IgD-negative memory B cell (primary cell): Measurements from ENCODE around the gene KLHL3. TPM values are rescaled to one million over a fixed set of nuclear protein-coding genes. Genes with fewer than 3 reads are reported as not detected.

Experiments
- H3K27ac Mint-ChIP-seq, 3 donors: one replicate each; pipeline ENCODE4 v1.8.0; 2020 to 2022; ENCODE audit warnings: mild to moderate bottlenecking in 3 of 3, mixed read lengths in 3 of 3, moderate library complexity in 1 of 3
- H3K27me3 Mint-ChIP-seq: one replicate; pipeline ENCODE4 v1.8.0; 2021; ENCODE audit warnings: mixed read lengths
- H3K36me3 Mint-ChIP-seq: one replicate; pipeline ENCODE4 v1.8.0; 2020; ENCODE audit warnings: mild to moderate bottlenecking, mixed read lengths
- H3K4me1 Mint-ChIP-seq, 3 donors: one replicate each; pipeline ENCODE4 v1.8.0; 2020 to 2022; ENCODE audit warnings: mixed read lengths in 3 of 3, mild to moderate bottlenecking in 1 of 3
- H3K4me3 Mint-ChIP-seq, 4 donors: one replicate each; pipeline ENCODE4 v1.8.0; 2020 to 2022; ENCODE audit warnings: mild to moderate bottlenecking in 4 of 4, mixed read lengths in 4 of 4, moderate library complexity in 3 of 4
- H3K9me3 Mint-ChIP-seq, 3 donors: one replicate each; pipeline ENCODE4 v1.8.0; 2020 to 2021; ENCODE audit warnings: mixed read lengths in 3 of 3, mild to moderate bottlenecking in 1 of 3
- polyA plus RNA-seq: library from polyadenylated mRNA; unstranded; fragments of 300-500 nt; fragmentation: Illumina TruSeq; gene quantifications from one replicate; pipeline ENCODE4 v1.2.3, GENCODE V29; 2021

Gene KLHL3
- polyA plus RNA-seq, 1 donor from 2014 or later: 0.86 TPM

DNA sequence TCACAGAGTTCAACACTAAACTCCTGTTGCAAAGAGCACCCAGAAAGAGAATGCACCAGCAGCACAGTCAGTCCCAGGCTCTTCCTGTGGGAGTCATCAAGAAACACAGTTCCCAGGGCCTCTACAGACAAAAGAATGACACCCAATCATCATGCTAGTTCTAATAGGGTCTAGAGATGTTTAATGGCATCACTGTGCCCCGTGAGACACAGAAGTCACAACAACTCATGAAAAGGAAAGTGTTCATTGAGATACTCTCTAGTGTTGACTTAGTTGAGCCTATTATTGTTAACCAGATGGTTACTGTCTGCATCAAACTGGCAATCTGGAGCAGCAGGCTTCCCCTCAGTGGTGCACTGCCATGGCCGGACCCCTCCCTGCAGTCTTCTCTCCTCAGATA, 1.6 kb downstream of the KLHL3 start:
- peaks cover 0 to 3% (median 1%) of the 10 kb centered on the region in 3 donors for H3K9me3 Mint-ChIP-seq
- no peak overlapping the region for H3K27ac Mint-ChIP-seq
- peaks cover 0 to 6% (median 0%) of the 10 kb centered on the region in 3 donors for H3K4me1 Mint-ChIP-seq
- peaks cover 2% of the 10 kb centered on the region for H3K36me3 Mint-ChIP-seq
- peaks cover 6% of the 10 kb centered on the region for H3K27me3 Mint-ChIP-seq
- H3K4me3 Mint-ChIP-seq: no peak overlapping the region

DNA sequence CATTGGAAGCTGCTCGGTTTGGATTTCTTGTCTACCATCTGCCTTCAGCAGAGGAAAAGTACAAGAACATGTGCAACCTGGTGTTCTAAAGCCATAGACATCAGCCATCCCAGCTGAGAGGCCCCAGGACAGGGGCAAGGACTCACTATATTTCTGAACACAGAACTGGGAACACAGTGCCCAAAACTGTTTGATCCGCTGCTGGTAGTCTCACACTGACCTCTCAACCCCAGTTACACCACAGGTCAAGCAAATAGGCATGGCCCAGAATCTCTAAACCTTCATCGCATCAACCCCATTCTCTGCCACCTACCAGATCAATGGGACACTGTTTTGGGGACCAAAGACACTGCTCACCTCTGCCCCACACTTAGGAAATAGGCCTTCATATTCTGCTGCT, 2.0 kb downstream of the KLHL3 start:
- peaks cover 6% of the 10 kb centered on the region for H3K27me3 Mint-ChIP-seq
- peaks cover 0 to 3% (median 1%) of the 10 kb centered on the region in 3 donors for H3K9me3 Mint-ChIP-seq
- no peak overlapping the region for H3K4me3 Mint-ChIP-seq
- peaks cover 0 to 6% (median 0%) of the 10 kb centered on the region in 3 donors for H3K4me1 Mint-ChIP-seq
- peaks cover 2% of the 10 kb centered on the region for H3K36me3 Mint-ChIP-seq
- no peak overlapping the region for H3K27ac Mint-ChIP-seq

DNA sequence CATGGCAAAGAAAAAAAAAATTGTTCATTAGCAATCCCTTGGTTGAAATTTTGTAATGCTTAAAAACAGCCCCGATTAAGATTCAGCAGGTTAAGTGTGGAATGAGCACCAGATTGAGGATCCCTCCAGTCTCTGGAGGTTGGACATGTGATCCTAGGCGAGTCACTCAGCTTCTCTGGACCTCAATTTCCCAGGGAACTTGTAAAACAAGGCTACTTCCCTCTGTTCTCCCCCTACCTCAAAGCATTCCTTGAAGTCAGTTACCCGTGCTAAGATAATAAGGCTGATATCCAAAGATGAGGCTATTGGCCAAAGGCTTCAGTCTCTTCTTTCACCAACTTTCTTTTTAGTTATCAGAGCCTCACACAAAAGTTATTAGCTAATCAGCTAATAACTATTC, 2.9 kb downstream of the KLHL3 start:
- Mint-ChIP-seq H3K4me3 (no peak overlapping the region), H3K27ac (no peak overlapping the region), H3K36me3 (peaks cover 2% of the 10 kb centered on the region), H3K27me3 (peaks cover 6% of the 10 kb centered on the region), H3K9me3 (peaks cover 0 to 2% (median 1%) of the 10 kb centered on the region in 3 donors), H3K4me1 (peaks cover 0 to 6% (median 0%) of the 10 kb centered on the region in 3 donors)

DNA sequence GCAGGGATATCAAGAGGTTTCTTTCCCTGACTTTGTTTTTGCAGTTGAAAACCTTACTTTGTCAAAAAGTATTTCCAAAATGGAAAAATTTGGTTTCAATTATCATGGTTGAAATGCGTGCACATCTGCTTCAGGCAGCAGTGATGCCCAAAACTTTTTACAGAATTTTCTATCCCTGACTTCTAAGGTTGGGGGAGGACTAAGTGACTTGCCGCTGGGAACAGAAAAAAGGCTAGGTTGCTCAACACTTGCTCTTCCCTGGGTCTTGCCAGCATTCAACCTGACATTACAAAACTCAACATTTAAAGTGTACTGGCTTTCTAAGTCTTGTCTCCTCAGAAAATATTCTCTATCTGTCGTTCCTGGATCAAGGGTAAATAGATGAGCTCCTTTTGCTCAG, 4.7 kb downstream of the KLHL3 start:
- H3K4me3 Mint-ChIP-seq: no peak overlapping the region
- peaks cover 4% of the 10 kb centered on the region for H3K27me3 Mint-ChIP-seq
- H3K36me3 Mint-ChIP-seq: no peaks in the 10 kb centered on the region

DNA sequence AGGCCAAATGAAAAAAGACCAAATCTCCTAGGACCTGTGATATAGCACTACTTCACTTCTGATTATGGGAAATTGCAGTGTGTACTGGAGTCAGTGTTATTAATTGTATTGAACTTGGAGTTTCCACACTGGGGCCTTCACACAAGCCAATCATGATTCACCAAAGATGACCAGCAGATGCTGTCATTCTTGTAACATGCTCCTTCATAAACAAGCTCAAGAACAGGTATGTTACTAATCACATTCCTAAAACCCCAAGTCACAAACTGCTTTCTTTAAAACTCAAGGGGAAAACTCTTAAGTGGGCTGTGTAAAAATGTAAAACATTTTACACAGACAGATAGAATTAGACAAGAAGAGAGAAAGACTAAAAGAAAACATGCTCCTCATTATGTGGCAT, 5.6 kb downstream of the KLHL3 start:
- no peak overlapping the region for H3K4me3 Mint-ChIP-seq
- H3K4me1 Mint-ChIP-seq: peaks cover 0 to 4% (median 0%) of the 10 kb centered on the region in 3 donors
- no peaks in the 10 kb centered on the region for H3K9me3 Mint-ChIP-seq
- H3K27ac Mint-ChIP-seq: no peak overlapping the region
- peaks cover 4% of the 10 kb centered on the region for H3K27me3 Mint-ChIP-seq
- no peaks in the 10 kb centered on the region for H3K36me3 Mint-ChIP-seq

More for the DNA sequence above, 4.7 kb downstream of the KLHL3 start:
- Mint-ChIP-seq H3K4me1 (peaks cover 0 to 4% (median 0%) of the 10 kb centered on the region in 3 donors), H3K9me3 (no peaks in the 10 kb centered on the region), H3K27ac (no peak overlapping the region)

DNA sequence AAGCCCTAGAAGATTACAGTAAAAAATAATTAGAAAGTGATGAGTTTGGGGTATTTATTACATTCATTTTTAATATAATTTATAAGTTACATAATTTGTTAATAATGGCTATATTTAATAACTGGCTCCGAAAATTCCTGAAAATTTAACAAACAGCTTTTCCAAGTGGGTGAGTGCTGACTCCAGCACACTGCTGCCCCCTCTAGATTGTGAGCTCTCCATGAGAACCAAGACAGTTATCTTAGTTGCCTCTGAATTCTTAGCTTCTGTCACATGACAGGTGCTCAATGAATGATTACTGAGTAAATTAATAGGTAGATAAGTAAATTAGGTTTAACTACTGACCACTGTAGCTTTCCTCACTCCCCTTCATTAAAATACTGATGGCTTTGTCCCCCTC, 7.8 kb downstream of the KLHL3 start:
- Mint-ChIP-seq H3K9me3 (no peaks in the 10 kb centered on the region), H3K4me3 (no peak overlapping the region), H3K27me3 (no peaks in the 10 kb centered on the region), H3K4me1 (no peaks in the 10 kb centered on the region), H3K36me3 (no peaks in the 10 kb centered on the region), H3K27ac (no peak overlapping the region)

DNA sequence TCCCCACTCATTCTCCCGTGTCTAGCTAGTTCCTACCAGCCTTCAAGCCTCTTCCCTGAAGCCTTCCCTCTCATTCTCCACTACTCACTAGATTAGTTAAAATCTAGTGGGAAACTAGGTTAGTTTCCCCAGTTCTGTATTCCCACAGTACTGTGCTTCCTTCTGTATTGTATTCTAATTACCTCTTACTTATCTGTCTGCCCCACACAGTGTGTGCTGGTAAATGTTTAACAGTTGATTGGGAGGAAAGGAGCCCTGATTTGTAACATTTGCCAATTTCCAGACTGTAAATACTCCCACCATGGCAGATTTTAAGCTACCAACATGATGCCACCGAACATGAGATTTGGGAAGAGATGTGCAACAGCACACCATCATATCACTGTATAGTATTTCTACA, 8.3 kb downstream of the KLHL3 start:
- Mint-ChIP-seq H3K27ac (no peak overlapping the region), H3K4me3 (no peak overlapping the region), H3K36me3 (no peaks in the 10 kb centered on the region), H3K4me1 (no peaks in the 10 kb centered on the region), H3K27me3 (no peaks in the 10 kb centered on the region), H3K9me3 (no peaks in the 10 kb centered on the region)

DNA sequence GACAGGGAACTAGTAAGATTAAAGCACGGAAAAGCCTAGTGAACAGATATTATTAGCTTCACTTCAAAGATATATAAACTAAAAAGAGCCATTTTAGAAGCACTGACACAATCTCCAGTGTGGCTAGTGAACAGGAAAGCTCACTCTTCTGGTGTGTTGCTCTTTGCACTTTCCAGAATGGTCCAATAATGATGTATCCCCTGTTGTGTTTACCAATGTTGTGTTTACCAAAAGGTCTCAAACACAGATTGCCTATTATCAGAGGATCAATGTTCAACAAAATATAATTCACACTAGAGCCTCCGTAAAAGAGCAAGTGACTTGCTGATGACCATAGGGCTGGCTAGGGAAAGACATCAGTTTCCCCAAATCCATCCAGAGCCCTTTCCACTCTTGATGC, 11.6 kb downstream of the KLHL3 start:
- Mint-ChIP-seq H3K27me3 (no peaks in the 10 kb centered on the region), H3K36me3 (no peaks in the 10 kb centered on the region), H3K4me1 (no peaks in the 10 kb centered on the region), H3K4me3 (no peak overlapping the region), H3K27ac (no peak overlapping the region), H3K9me3 (no peaks in the 10 kb centered on the region)

DNA sequence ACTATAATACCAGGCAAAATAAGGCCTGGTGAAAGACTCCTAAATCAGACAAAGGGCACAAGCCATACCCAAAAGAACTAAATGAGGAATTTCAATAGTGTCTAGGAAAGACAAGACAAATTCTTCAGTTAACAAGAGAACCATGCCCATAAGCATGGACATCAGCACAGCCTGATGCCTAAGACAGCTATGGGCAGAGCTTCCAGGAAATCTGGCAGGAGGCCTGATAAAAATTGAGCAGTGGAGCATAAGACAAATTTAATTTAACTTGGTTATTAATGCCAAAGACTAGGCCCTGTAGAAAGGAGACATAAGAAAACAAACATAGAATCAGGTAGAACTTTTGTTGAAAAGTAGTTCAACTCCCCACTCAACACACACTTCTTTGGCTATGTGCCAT, 17.3 kb downstream of the KLHL3 start:
- no peaks in the 10 kb centered on the region for H3K4me1 Mint-ChIP-seq
- H3K9me3 Mint-ChIP-seq: peaks cover 0 to 7% (median 0%) of the 10 kb centered on the region in 3 donors
- H3K4me3 Mint-ChIP-seq: no peak overlapping the region
- H3K27me3 Mint-ChIP-seq: no peaks in the 10 kb centered on the region
- peaks cover 3% of the 10 kb centered on the region for H3K36me3 Mint-ChIP-seq
- H3K27ac Mint-ChIP-seq: no peak overlapping the region

DNA sequence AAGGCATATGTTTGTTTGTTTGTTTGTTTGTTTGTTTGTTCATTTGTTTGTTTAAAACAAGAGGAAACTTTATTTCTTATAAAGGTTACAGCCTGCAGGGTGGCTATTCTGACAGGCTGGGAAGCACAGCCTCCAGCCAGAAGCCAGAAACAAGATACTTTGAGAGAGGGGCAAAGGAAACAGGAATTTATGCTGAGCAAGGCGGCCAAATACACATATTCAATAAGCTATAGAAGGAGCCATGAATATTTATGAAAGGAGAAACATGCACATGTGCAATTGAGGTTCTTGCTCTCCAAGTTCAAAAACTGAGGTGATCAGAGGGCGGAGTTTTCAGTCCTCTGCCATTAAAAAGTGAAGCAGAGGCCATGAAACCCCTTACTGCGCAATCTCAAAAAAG, 19.6 kb downstream of the KLHL3 start:
- Mint-ChIP-seq H3K27ac (no peak overlapping the region), H3K36me3 (peaks cover 3% of the 10 kb centered on the region), H3K27me3 (no peaks in the 10 kb centered on the region), H3K4me1 (no peaks in the 10 kb centered on the region), H3K9me3 (peaks cover 0 to 14% (median 6%) of the 10 kb centered on the region in 3 donors), H3K4me3 (no peak overlapping the region)

DNA sequence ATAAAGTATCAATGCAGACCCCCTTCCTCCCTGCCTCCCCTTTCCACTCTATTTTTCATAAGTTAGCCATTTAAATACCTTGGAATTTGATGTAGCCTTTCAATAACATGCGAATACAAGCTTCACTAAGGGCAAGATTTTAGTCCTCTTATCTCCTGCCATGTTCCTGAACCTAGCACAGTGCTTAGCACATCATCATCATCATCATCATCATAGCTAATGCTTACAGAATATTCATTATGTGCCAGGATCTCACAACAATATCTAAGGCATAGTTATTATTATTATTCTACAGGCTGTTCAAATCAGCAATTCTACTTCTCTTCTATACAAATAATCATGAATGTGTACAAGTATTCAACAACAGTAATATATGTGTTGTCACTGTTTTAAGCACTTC, 20.4 kb downstream of the KLHL3 start:
- Mint-ChIP-seq H3K4me3 (no peak overlapping the region), H3K4me1 (no peaks in the 10 kb centered on the region), H3K27me3 (no peaks in the 10 kb centered on the region), H3K36me3 (peaks cover 3% of the 10 kb centered on the region), H3K9me3 (peaks cover 0 to 14% (median 6%) of the 10 kb centered on the region in 3 donors), H3K27ac (no peak overlapping the region)

DNA sequence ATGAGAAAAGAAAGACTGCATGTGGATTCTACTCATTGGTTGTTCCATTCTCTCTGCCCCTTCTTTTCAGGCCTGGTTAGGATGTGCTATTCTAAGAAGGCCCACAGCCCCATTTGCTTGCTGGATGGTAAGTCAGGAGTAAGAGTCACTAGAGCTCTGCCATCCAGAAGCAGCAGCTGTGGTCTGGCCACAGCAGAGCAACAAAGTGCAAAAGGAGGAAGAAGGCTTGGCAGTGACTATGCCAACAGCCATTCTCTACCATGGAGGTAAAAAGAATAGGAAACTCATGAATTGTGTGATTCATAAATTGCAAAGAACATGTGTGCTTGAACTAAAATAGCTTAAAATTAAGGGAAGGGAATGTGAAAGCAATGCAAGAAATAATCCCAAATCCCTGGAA, 20.9 kb downstream of the KLHL3 start:
- no peaks in the 10 kb centered on the region for H3K27me3 Mint-ChIP-seq
- peaks cover 0 to 14% (median 6%) of the 10 kb centered on the region in 3 donors for H3K9me3 Mint-ChIP-seq
- H3K4me3 Mint-ChIP-seq: no peak overlapping the region
- no peak overlapping the region for H3K27ac Mint-ChIP-seq
- H3K36me3 Mint-ChIP-seq: peaks cover 3% of the 10 kb centered on the region
- no peaks in the 10 kb centered on the region for H3K4me1 Mint-ChIP-seq

DNA sequence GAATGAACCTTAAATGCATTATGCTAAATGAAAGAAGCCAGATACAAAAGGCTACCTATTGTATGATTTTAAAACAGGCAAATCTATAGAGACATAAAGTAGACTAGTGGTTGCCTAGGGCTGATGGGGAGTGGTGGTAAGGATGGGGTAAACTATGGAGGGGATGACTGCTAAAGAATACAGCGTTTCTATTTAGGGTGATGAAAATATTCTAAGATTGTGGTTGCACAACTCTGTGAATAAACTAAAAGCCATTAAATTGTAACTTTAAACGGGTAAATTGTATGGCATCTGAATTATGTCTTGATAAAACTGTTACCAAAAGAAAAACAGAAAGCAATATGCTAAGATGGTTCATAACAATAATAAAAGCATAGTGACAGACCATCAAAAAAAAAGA, 21.4 kb downstream of the KLHL3 start:
- Mint-ChIP-seq H3K4me1 (no peaks in the 10 kb centered on the region), H3K27ac (no peak overlapping the region)

DNA sequence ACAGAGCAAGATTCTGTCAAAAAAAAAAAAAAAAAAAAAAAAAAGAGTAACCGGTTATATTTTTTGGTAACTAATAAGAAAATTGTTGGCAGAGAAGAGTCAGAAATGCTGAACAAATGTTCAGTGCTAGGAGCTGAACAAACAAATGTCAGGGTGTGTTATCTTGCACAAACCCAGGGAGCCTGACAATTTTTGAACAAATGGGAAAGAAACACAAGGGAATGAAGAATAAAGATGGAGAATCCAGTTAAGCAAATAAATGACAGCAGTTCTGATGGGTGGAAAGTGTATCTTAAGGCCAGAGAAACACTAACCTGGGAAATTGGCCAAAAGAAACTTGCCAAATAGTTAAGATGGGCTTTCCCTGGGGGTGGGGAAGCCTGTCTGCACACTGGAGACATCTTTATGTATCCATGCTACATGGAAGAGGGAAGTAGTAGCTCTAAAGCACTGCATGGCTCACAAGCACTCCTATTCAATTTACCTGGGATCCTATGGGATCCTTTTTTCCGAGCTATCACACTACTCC, 23.7 kb downstream of the KLHL3 start:
- Mint-ChIP-seq H3K27me3 (no peaks in the 10 kb centered on the region), H3K36me3 (no peaks in the 10 kb centered on the region), H3K9me3 (peaks cover 0 to 14% (median 6%) of the 10 kb centered on the region in 3 donors), H3K27ac (no peak overlapping the region), H3K4me1 (no peaks in the 10 kb centered on the region), H3K4me3 (no peak overlapping the region)

More for the DNA sequence above, 21.4 kb downstream of the KLHL3 start:
- Mint-ChIP-seq H3K36me3 (peaks cover 3% of the 10 kb centered on the region), H3K4me3 (no peak overlapping the region), H3K27me3 (no peaks in the 10 kb centered on the region), H3K9me3 (peaks cover 0 to 14% (median 6%) of the 10 kb centered on the region in 3 donors)

DNA sequence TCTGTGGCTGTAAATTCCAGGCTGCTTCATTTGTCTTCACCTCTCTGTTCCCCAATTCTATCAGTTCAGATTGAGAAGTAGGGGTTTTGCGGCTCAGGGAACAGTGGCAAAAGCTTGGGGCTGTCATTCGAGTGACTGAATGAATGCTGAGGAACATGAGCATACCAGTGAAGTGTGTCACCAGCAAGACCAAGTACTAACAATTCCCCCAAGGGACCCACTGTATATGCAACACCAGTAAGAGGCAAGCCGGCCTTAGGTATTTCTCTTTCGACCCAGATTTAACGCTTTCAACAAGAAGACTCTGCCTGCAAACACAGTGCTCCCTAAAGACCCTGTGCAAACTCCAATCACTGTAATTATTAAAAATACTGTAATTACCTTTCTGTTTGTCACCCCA, 25.8 kb downstream of the KLHL3 start:
- no peaks in the 10 kb centered on the region for H3K36me3 Mint-ChIP-seq
- no peak overlapping the region for H3K4me3 Mint-ChIP-seq
- no peaks in the 10 kb centered on the region for H3K4me1 Mint-ChIP-seq
- H3K9me3 Mint-ChIP-seq: peaks cover 0 to 14% (median 6%) of the 10 kb centered on the region in 3 donors
- H3K27ac Mint-ChIP-seq: no peak overlapping the region
- H3K27me3 Mint-ChIP-seq: no peaks in the 10 kb centered on the region

DNA sequence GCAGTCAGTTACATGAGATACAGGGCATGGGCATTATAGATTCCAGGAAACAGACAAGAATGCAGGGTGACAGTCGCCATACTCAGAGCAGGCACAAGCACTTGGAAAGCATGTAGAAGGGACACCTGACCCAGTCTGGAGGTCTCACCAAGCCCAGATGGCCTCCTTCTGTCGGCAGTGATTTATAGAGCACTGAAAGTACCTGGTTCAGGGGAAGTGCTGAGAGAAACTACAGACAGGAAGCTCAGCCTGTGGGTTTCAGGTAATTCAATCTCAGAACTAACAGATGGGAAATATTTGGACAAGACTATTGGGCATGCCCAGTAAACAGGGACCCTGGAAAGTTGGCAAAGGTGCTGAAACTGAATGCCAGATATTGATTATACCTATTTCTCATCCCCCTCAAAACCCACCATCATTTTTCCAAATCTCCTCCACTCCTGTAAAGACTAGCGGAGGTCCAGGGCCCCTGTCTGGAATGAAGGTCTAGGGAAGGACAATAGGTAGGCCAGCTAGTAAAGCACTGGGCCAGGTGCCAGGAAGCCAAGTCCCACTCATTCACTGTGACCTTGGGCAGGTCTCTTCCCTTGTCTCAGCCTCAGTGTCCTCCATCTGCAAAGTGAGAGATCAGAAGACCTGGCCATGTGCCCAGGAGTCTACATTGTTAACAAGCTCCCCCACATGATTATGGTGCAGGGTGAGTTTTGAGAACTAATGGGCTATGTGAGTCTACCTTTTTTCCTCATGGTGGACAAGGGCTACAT, 26.9 kb downstream of the KLHL3 start:
- no peaks in the 10 kb centered on the region for H3K4me1 Mint-ChIP-seq
- no peaks in the 10 kb centered on the region for H3K27me3 Mint-ChIP-seq
- no peaks in the 10 kb centered on the region for H3K36me3 Mint-ChIP-seq
- H3K27ac Mint-ChIP-seq: no peak overlapping the region
- H3K4me3 Mint-ChIP-seq: no peak overlapping the region
- peaks cover 0 to 7% (median 6%) of the 10 kb centered on the region in 3 donors for H3K9me3 Mint-ChIP-seq
